GM12878 (cell line): ENCODE results near the gene FBN2. TPM values are rescaled to one million over a fixed set of nuclear protein-coding genes. Genes with fewer than 3 reads are reported as not detected.

Experiments used
- ATAC-seq: fragments of 200-7000 bp; cut with Tn5 transposase; 3 replicates; pipeline ENCODE4 v1.9.1; 2020; ENCODE audit warnings: mild to moderate bottlenecking, moderate library complexity
- BruUV-seq: library from RNA; stranded (reverse); fragments of 400-500 nt; replicated peaks from 2 replicates; lab custom pipeline; 2021; lab: Mats Ljungman, UMichigan
- CTCF ChIA-PET: fragments of 300-600 bp; sonication (Branson Sonifier 250); formaldehyde crosslinking; extraction: SDS; loops from one replicate; lab custom pipeline; 2021; ENCODE audit warnings: inconsistent platforms; lab: Yijun Ruan, JAX
- POLR2A ChIA-PET: fragments of 350-600 bp; formaldehyde crosslinking; extraction: SDS; loops from one replicate; lab custom pipeline; 2021; ENCODE audit warnings: inconsistent platforms; lab: Charles Lee
- RAD21 ChIA-PET: fragments of 300-600 bp; sonication (Branson Sonifier 250); formaldehyde crosslinking; loops from one replicate; lab custom pipeline; 2023; ENCODE audit warnings: antibody characterized with exemption; ENCODE audit not compliant: unreplicated experiment; lab: Charles Lee
- SMC1A ChIA-PET: fragments of 300-600 bp; sonication (Branson Sonifier 250); formaldehyde crosslinking; loops from one replicate; lab custom pipeline; 2023; ENCODE audit not compliant: unreplicated experiment, uncharacterized antibody; lab: Charles Lee
- DNase-seq: peaks from one replicate; pipeline ENCODE4 v3.0.0-alpha.2; 2011; ENCODE audit warnings: low read depth, low spot score
- FAIRE-seq: peaks from 3 replicates; lab custom pipeline; 2011; peaks lifted over from hg19 to GRCh38; lab: Jason Lieb, UNC
- H2AFZ ChIP-seq: 2 replicates; pipeline ENCODE4 v1.6.0; 2011; ENCODE audit warnings: low read depth, low read length, control low read depth; ENCODE audit not compliant: control insufficient read depth
- H3K27ac ChIP-seq: 2 replicates; pipeline ENCODE4 v1.5.1; 2011; ENCODE audit warnings: control low read depth; ENCODE audit not compliant: control insufficient read depth, insufficient read depth
- H3K27me3 ChIP-seq, 2 experiments: replicated peaks in 1 of 2; 2 replicates each; pipeline versions ENCODE4 v1.6.0 to v1.6.1; 2011; ENCODE audit warnings: low read length in 1 of 2; ENCODE audit not compliant: control insufficient read depth in 2 of 2, insufficient read depth in 2 of 2
- H3K36me3 ChIP-seq, 2 experiments: 2 replicates each; pipeline ENCODE4 v1.5.1; 2011; ENCODE audit warnings: low read length in 1 of 2; ENCODE audit not compliant: control insufficient read depth in 2 of 2, insufficient read depth in 2 of 2
- H3K4me1 ChIP-seq: 2 replicates; pipeline ENCODE4 v1.6.1; 2011; ENCODE audit warnings: mild to moderate bottlenecking, low read length, moderate library complexity, mixed read lengths; ENCODE audit not compliant: control insufficient read depth, insufficient read depth
- H3K4me2 ChIP-seq: 2 replicates; pipeline ENCODE4 v1.6.0; 2011; ENCODE audit warnings: control low read depth; ENCODE audit not compliant: control insufficient read depth, insufficient read depth
- H3K4me3 ChIP-seq: fragments of 200-600 bp; sonication (generic); 2 replicates; pipeline ENCODE4 v1.5.1; 2016
- H3K79me2 ChIP-seq: 2 replicates; pipeline ENCODE4 v1.6.0; 2011; ENCODE audit warnings: low read length; ENCODE audit not compliant: control insufficient read depth, insufficient read depth
- H3K9ac ChIP-seq: 2 replicates; pipeline ENCODE4 v1.8.0; 2011; ENCODE audit warnings: low read length, control low read depth, mixed read lengths; ENCODE audit not compliant: control insufficient read depth, insufficient read depth
- H3K9me3 ChIP-seq: replicated peaks from 3 replicates; pipeline ENCODE4 v1.5.1; 2011; ENCODE audit warnings: mild to moderate bottlenecking, low read length; ENCODE audit not compliant: control insufficient read depth, insufficient read depth
- H4K20me1 ChIP-seq: 2 replicates; pipeline ENCODE4 v1.6.0; 2011; ENCODE audit not compliant: control insufficient read depth, insufficient read depth
- WGBS: methylation state at CpG from one replicate; pipeline ENCODE4 v1.1.6; 2016; ENCODE audit warnings: low lambda C conversion rate; ENCODE audit not compliant: insufficient replicate concordance, insufficient coverage; ENCODE audit errors: missing lambda C conversion rate; 5-methylcytosine and 5-hydroxymethylcytosine counted together
- in situ Hi-C: fragments of 300-500 bp; cut with MboI; formaldehyde crosslinking; loops from 9 replicates; pipeline ENCODE4 v1.14.3; 2018; ENCODE audit warnings: mixed read lengths
- intact Hi-C: fragments of 100-400 bp; cut with micrococcal nuclease; formaldehyde crosslinking; loops from one replicate; pipeline ENCODE4 v1.14.2; 2022; ENCODE audit not compliant: unreplicated experiment
- polyA plus RNA-seq, 11 experiments: library from polyadenylated mRNA; depleted of rRNA in 4 of 11; unstranded in 6 of 11; stranded (reverse) in 5 of 11; fragments of >200 nt; fragmentation: Nextera tagmentation in 4 of 11; fragmentation: Illumina TruSeq in 1 of 11; extraction: Ambion mirVana in 4 of 11; extraction: Trizol in 1 of 11; gene quantifications; 1 replicate in 1 of 11; 2 replicates in 10 of 11; pipeline versions ENCODE4 v1.2.1 to v1.2.3, GENCODE V29; 2011 to 2016; ENCODE audit warnings: inconsistent platforms in 2 of 11, missing spikeins in 2 of 11, low read depth in 1 of 11
- total RNA-seq, 4 experiments: library from RNA; depleted of rRNA in 3 of 4; stranded (reverse); fragments of >200 nt in 3 of 4; fragmentation: Illumina TruSeq in 1 of 4; extraction: Trizol in 1 of 4; gene quantifications; 2 replicates each; pipeline versions ENCODE4 v1.2.1 to v1.2.3, GENCODE V29; 2013 to 2021
- TF ChIP-seq, protein P1 (sequence below): IDR thresholded peaks from 2 replicates; pipeline ENCODE4 v1.6.1; 2012; ENCODE audit warnings: improper control_type of control experiment, low read depth, low read length; ENCODE audit not compliant: insufficient replicate concordance

The FBN2 gene
- total and polyA plus RNA-seq, 10 of the 15 experiments (the other 5 are each of a cell fraction or from before 2014, with no cell fraction given) = 0.01 to 0.98 (median 0.10) TPM; not detected in 3

- H3K79me2 ChIP-seq = no peaks in the 10 kb centered on the region
- FAIRE-seq (no peak), ATAC-seq (no peak), DNase-seq (no peak)
- 18% methylated on average over 8 of the region's 8 CpGs for WGBS
- no peaks in the 10 kb centered on the region for H4K20me1 ChIP-seq
- H3K4me2 ChIP-seq = no peak overlapping the region
- intact Hi-C loops = no loop called here
- no peaks in the 10 kb centered on the region for H3K36me3 ChIP-seq
- H3K27ac ChIP-seq = no peak overlapping the region
- BruUV-seq = no TSS peak
- ChIA-PET CTCF (no interaction called here), SMC1A (interaction anchor here (0.7 to 1.6 kb wide), 3 partner anchors 13 to 183 kb away, joined by 3 to 6 read pairs (median 3); no protein-coding TSS in a partner anchor), RAD21 (no interaction called here), POLR2A (no interaction called here)
- TF ChIP-seq, protein P1, sequence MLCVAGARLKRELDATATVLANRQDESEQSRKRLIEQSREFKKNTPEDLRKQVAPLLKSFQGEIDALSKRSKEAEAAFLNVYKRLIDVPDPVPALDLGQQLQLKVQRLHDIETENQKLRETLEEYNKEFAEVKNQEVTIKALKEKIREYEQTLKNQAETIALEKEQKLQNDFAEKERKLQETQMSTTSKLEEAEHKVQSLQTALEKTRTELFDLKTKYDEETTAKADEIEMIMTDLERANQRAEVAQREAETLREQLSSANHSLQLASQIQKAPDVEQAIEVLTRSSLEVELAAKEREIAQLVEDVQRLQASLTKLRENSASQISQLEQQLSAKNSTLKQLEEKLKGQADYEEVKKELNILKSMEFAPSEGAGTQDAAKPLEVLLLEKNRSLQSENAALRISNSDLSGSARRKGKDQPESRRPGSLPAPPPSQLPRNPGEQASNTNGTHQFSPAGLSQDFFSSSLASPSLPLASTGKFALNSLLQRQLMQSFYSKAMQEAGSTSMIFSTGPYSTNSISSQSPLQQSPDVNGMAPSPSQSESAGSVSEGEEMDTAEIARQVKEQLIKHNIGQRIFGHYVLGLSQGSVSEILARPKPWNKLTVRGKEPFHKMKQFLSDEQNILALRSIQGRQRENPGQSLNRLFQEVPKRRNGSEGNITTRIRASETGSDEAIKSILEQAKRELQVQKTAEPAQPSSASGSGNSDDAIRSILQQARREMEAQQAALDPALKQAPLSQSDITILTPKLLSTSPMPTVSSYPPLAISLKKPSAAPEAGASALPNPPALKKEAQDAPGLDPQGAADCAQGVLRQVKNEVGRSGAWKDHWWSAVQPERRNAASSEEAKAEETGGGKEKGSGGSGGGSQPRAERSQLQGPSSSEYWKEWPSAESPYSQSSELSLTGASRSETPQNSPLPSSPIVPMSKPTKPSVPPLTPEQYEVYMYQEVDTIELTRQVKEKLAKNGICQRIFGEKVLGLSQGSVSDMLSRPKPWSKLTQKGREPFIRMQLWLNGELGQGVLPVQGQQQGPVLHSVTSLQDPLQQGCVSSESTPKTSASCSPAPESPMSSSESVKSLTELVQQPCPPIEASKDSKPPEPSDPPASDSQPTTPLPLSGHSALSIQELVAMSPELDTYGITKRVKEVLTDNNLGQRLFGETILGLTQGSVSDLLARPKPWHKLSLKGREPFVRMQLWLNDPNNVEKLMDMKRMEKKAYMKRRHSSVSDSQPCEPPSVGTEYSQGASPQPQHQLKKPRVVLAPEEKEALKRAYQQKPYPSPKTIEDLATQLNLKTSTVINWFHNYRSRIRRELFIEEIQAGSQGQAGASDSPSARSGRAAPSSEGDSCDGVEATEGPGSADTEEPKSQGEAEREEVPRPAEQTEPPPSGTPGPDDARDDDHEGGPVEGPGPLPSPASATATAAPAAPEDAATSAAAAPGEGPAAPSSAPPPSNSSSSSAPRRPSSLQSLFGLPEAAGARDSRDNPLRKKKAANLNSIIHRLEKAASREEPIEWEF = no peak
- H3K4me1 ChIP-seq = no peaks in the 10 kb centered on the region
- no peak overlapping the region for H2AFZ ChIP-seq
- H3K9ac ChIP-seq = no peak overlapping the region
- no peaks in the 10 kb centered on the region for H3K9me3 ChIP-seq
- in situ Hi-C loops = no loop called here
- no peaks in the 10 kb centered on the region for H3K27me3 ChIP-seq
- H3K4me3 ChIP-seq = no peak overlapping the region
Measured at GRCh38 chr5:128395073-128395472, 143.0 kb downstream of the FBN2 start.
